ENCODE measurements around the gene GPSM1. TPM values are rescaled to one million over a fixed set of nuclear protein-coding genes. Genes with fewer than 3 reads are reported as not detected.

GPSM1 gene
- total and polyA plus RNA-seq, 4 donors = 0.11 to 2.9 (median 1.6) TPM

- WGBS = 61% methylated on average over 34 of the region's 34 CpGs
- H3K27me3 ChIP-seq (ENCODE audit: control insufficient read depth in 4 of 4, insufficient read depth in 4 of 4, low read length in 3 of 4) = no peaks in the 10 kb centered on the region
- no peak for TF ChIP-seq HNF4A (conservative IDR thresholded peaks at IDR 0.05)
- no peak for TF ChIP-seq RXRA (IDR thresholded peaks at IDR 0.05)
- no peak for TF ChIP-seq FOXA1 (IDR thresholded peaks at IDR 0.05)
- TF ChIP-seq ATF3 (IDR thresholded peaks at IDR 0.05) = no peak
- TF ChIP-seq FOXA2 (IDR thresholded peaks at IDR 0.05) = no peak
- H3K4me3 ChIP-seq (ENCODE audit: low read depth in 1 of 3, low read length in 3 of 3) = no peak overlapping the region
- DNase-seq (ENCODE audit: low spot score) = no peak
- H3K36me3 ChIP-seq (ENCODE audit: control insufficient read depth in 4 of 4, insufficient read depth in 3 of 4, low read depth in 1 of 4, low read length in 3 of 4) = no peaks in the 10 kb centered on the region
- H3K9me3 ChIP-seq (ENCODE audit: control insufficient read depth in 4 of 4, low read length in 3 of 4) = no peaks in the 10 kb centered on the region
- H3K9ac ChIP-seq (ENCODE audit: low read depth in 1 of 2, low read length in 2 of 2) = no peak overlapping the region
- H3K4me1 ChIP-seq (ENCODE audit: control insufficient read depth in 4 of 4, insufficient read depth in 4 of 4, low read length in 3 of 4) = no peaks in the 10 kb centered on the region
- no peak overlapping the region for H3K27ac ChIP-seq (ENCODE audit: low read depth in 1 of 2, low read length in 2 of 2)
Observed at GRCh38 chr9:136306211-136307208, 20.8 kb upstream of the GPSM1 start.

- H3K9me3 ChIP-seq (ENCODE audit: control insufficient read depth in 4 of 4, low read length in 3 of 4) = no peaks in the 10 kb centered on the region
- H3K27ac ChIP-seq (ENCODE audit: low read depth in 1 of 2, low read length in 2 of 2) = no peak overlapping the region
- WGBS = 80% methylated on average over 4 of the region's 4 CpGs
- no peaks in the 10 kb centered on the region for H3K27me3 ChIP-seq (ENCODE audit: control insufficient read depth in 4 of 4, insufficient read depth in 4 of 4, low read length in 3 of 4)
- TF ChIP-seq MAX (IDR thresholded peaks at IDR 0.05) = no peak
- TF ChIP-seq, protein P1, sequence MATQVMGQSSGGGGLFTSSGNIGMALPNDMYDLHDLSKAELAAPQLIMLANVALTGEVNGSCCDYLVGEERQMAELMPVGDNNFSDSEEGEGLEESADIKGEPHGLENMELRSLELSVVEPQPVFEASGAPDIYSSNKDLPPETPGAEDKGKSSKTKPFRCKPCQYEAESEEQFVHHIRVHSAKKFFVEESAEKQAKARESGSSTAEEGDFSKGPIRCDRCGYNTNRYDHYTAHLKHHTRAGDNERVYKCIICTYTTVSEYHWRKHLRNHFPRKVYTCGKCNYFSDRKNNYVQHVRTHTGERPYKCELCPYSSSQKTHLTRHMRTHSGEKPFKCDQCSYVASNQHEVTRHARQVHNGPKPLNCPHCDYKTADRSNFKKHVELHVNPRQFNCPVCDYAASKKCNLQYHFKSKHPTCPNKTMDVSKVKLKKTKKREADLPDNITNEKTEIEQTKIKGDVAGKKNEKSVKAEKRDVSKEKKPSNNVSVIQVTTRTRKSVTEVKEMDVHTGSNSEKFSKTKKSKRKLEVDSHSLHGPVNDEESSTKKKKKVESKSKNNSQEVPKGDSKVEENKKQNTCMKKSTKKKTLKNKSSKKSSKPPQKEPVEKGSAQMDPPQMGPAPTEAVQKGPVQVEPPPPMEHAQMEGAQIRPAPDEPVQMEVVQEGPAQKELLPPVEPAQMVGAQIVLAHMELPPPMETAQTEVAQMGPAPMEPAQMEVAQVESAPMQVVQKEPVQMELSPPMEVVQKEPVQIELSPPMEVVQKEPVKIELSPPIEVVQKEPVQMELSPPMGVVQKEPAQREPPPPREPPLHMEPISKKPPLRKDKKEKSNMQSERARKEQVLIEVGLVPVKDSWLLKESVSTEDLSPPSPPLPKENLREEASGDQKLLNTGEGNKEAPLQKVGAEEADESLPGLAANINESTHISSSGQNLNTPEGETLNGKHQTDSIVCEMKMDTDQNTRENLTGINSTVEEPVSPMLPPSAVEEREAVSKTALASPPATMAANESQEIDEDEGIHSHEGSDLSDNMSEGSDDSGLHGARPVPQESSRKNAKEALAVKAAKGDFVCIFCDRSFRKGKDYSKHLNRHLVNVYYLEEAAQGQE (IDR thresholded peaks at IDR 0.05) = no peak
- H3K4me3 ChIP-seq (ENCODE audit: low read depth in 1 of 3, low read length in 3 of 3) = no peak overlapping the region
- no peak overlapping the region for H3K9ac ChIP-seq (ENCODE audit: low read depth in 1 of 2, low read length in 2 of 2)
- no peaks in the 10 kb centered on the region for H3K36me3 ChIP-seq (ENCODE audit: control insufficient read depth in 4 of 4, insufficient read depth in 3 of 4, low read depth in 1 of 4, low read length in 3 of 4)
- DNase-seq (ENCODE audit: low spot score) = no peak
- H3K4me1 ChIP-seq (ENCODE audit: control insufficient read depth in 4 of 4, insufficient read depth in 4 of 4, low read length in 3 of 4) = no peaks in the 10 kb centered on the region
Observed at GRCh38 chr9:136307215-136307750, 20.1 kb upstream of the GPSM1 start.

GRCh38 chr9:136308006-136308701 is 19.2 kb upstream of the GPSM1 start:
- no peak for DNase-seq (ENCODE audit: low spot score)
- Histone ChIP-seq H3K36me3 (ENCODE audit: control insufficient read depth in 4 of 4, insufficient read depth in 3 of 4, low read depth in 1 of 4, low read length in 3 of 4) (no peaks in the 10 kb centered on the region), H3K9ac (ENCODE audit: low read depth in 1 of 2, low read length in 2 of 2) (no peak overlapping the region), H3K4me3 (ENCODE audit: low read depth in 1 of 3, low read length in 3 of 3) (no peak overlapping the region), H3K4me1 (ENCODE audit: control insufficient read depth in 4 of 4, insufficient read depth in 4 of 4, low read length in 3 of 4) (no peaks in the 10 kb centered on the region), H3K9me3 (ENCODE audit: control insufficient read depth in 4 of 4, low read length in 3 of 4) (no peaks in the 10 kb centered on the region), H3K27me3 (ENCODE audit: control insufficient read depth in 4 of 4, insufficient read depth in 4 of 4, low read length in 3 of 4) (no peaks in the 10 kb centered on the region), H3K27ac (ENCODE audit: low read depth in 1 of 2, low read length in 2 of 2) (no peak overlapping the region)
- 90% methylated on average over 4 of the region's 4 CpGs for WGBS
- TF ChIP-seq RXRA (IDR thresholded peaks at IDR 0.05) = no peak
- TF ChIP-seq HNF4G (IDR thresholded peaks at IDR 0.05) = no peak
- TF ChIP-seq TAF1 (conservative IDR thresholded peaks at IDR 0.05) = no peak
- TF ChIP-seq, protein P1 (IDR thresholded peaks at IDR 0.05) = no peak
- no peak for TF ChIP-seq RAD21 (IDR thresholded peaks at IDR 0.05)
- TF ChIP-seq GABPA (IDR thresholded peaks at IDR 0.05 in 1 of 2, conservative IDR thresholded peaks at IDR 0.05 in 1 of 2) = no peak
- TF ChIP-seq YY1 (IDR thresholded peaks at IDR 0.05) = no peak
- TF ChIP-seq HNF4A (conservative IDR thresholded peaks at IDR 0.05) = no peak
- TF ChIP-seq, protein P2, sequence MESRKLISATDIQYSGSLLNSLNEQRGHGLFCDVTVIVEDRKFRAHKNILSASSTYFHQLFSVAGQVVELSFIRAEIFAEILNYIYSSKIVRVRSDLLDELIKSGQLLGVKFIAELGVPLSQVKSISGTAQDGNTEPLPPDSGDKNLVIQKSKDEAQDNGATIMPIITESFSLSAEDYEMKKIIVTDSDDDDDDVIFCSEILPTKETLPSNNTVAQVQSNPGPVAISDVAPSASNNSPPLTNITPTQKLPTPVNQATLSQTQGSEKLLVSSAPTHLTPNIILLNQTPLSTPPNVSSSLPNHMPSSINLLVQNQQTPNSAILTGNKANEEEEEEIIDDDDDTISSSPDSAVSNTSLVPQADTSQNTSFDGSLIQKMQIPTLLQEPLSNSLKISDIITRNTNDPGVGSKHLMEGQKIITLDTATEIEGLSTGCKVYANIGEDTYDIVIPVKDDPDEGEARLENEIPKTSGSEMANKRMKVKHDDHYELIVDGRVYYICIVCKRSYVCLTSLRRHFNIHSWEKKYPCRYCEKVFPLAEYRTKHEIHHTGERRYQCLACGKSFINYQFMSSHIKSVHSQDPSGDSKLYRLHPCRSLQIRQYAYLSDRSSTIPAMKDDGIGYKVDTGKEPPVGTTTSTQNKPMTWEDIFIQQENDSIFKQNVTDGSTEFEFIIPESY (IDR thresholded peaks at IDR 0.05) = no peak
- no peak for TF ChIP-seq JUND (IDR thresholded peaks at IDR 0.05)
- no peak for TF ChIP-seq FOXA1 (IDR thresholded peaks at IDR 0.05)

Measured in liver (tissue), 9 donors.